ENCODE results near the gene GPC4. TPM values are rescaled to one million over a fixed set of nuclear protein-coding genes. Genes with fewer than 3 reads are reported as not detected.

The GPC4 gene
- total and polyA plus RNA-seq, 2 donors (not counting 1 experiment from before 2014, with no cell fraction given) = 2.8 to 3.4 TPM

GRCh38 chrX:133359466-133359865 is 55.8 kb downstream of the GPC4 start:
- TF ChIP-seq CTCF (conservative IDR thresholded peaks at IDR 0.05 in 1 of 2, IDR thresholded peaks at IDR 0.05 in 1 of 2; ENCODE audit: low read depth in 1 of 2, low read length in 2 of 2) = no peak
- TF ChIP-seq EZH2 (IDR thresholded peaks at IDR 0.05; ENCODE audit: low read length, missing control alignments) = no peak
- Histone ChIP-seq H2AFZ (ENCODE audit: low read length) (no peak overlapping the region), H3K4me3 (replicated peaks in 1 of 4; ENCODE audit: control extremely low read depth in 1 of 4, insufficient read depth in 1 of 4, low read depth in 3 of 4, low read length in 4 of 4) (no peak overlapping the region)

GRCh38 chrX:133353233-133353632 is 62.1 kb downstream of the GPC4 start:
- no peaks in the 10 kb centered on the region for H3K27me3 ChIP-seq (ENCODE audit: control insufficient read depth, insufficient read depth, low read length)
- no peak overlapping the region for H3K4me3 ChIP-seq (replicated peaks in 1 of 4; ENCODE audit: control extremely low read depth in 1 of 4, insufficient read depth in 1 of 4, low read depth in 3 of 4, low read length in 4 of 4)
- no peak overlapping the region for H3K9ac ChIP-seq (ENCODE audit: insufficient read depth, low read length)
- no peak overlapping the region for H3K27ac ChIP-seq (ENCODE audit: insufficient read depth, low read length)
- no peaks in the 10 kb centered on the region for H3K79me2 ChIP-seq (ENCODE audit: control insufficient read depth, insufficient read depth, low read length)
- H2AFZ ChIP-seq (ENCODE audit: low read length) = no peak overlapping the region
- H3K4me2 ChIP-seq (ENCODE audit: extremely low read depth, insufficient read depth, low read length) = no peak overlapping the region
- no peaks in the 10 kb centered on the region for H3K9me3 ChIP-seq (ENCODE audit: control insufficient read depth, insufficient read depth, low read depth, low read length)
- no peaks in the 10 kb centered on the region for H3K4me1 ChIP-seq (ENCODE audit: control insufficient read depth, extremely low read depth, insufficient read depth, low read length)
- TF ChIP-seq EZH2 (IDR thresholded peaks at IDR 0.05; ENCODE audit: low read length, missing control alignments) (no peak), CTCF (conservative IDR thresholded peaks at IDR 0.05 in 1 of 2, IDR thresholded peaks at IDR 0.05 in 1 of 2; ENCODE audit: low read depth in 1 of 2, low read length in 2 of 2) (no peak)
- H3K36me3 ChIP-seq (ENCODE audit: control insufficient read depth, insufficient read depth, low read length) = no peaks in the 10 kb centered on the region
- H4K20me1 ChIP-seq (ENCODE audit: control insufficient read depth, extremely low read depth, insufficient read depth, low read length) = no peaks in the 10 kb centered on the region
- DNase-seq (ENCODE audit: low read depth in 2 of 2) = no peak

More at GRCh38 chrX:133359466-133359865, 55.8 kb downstream of the GPC4 start:
- Histone ChIP-seq H3K79me2 (ENCODE audit: control insufficient read depth, insufficient read depth, low read length) (no peaks in the 10 kb centered on the region), H3K4me2 (ENCODE audit: extremely low read depth, insufficient read depth, low read length) (no peak overlapping the region), H3K27me3 (ENCODE audit: control insufficient read depth, insufficient read depth, low read length) (no peaks in the 10 kb centered on the region), H3K27ac (ENCODE audit: insufficient read depth, low read length) (no peak overlapping the region), H3K9ac (ENCODE audit: insufficient read depth, low read length) (no peak overlapping the region), H4K20me1 (ENCODE audit: control insufficient read depth, extremely low read depth, insufficient read depth, low read length) (no peaks in the 10 kb centered on the region), H3K9me3 (ENCODE audit: control insufficient read depth, insufficient read depth, low read depth, low read length) (no peaks in the 10 kb centered on the region), H3K4me1 (ENCODE audit: control insufficient read depth, extremely low read depth, insufficient read depth, low read length) (no peaks in the 10 kb centered on the region), H3K36me3 (ENCODE audit: control insufficient read depth, insufficient read depth, low read length) (no peaks in the 10 kb centered on the region)
- DNase-seq (ENCODE audit: low read depth in 2 of 2) = no peak

GRCh38 chrX:133350751-133351150 is 64.5 kb downstream of the GPC4 start:
- Histone ChIP-seq H3K4me1 (ENCODE audit: control insufficient read depth, extremely low read depth, insufficient read depth, low read length) (no peaks in the 10 kb centered on the region), H2AFZ (ENCODE audit: low read length) (no peak overlapping the region), H3K27ac (ENCODE audit: insufficient read depth, low read length) (no peak overlapping the region), H3K36me3 (ENCODE audit: control insufficient read depth, insufficient read depth, low read length) (no peaks in the 10 kb centered on the region), H3K9ac (ENCODE audit: insufficient read depth, low read length) (no peak overlapping the region), H3K79me2 (ENCODE audit: control insufficient read depth, insufficient read depth, low read length) (no peaks in the 10 kb centered on the region), H3K27me3 (ENCODE audit: control insufficient read depth, insufficient read depth, low read length) (no peaks in the 10 kb centered on the region), H3K4me3 (replicated peaks in 1 of 4; ENCODE audit: control extremely low read depth in 1 of 4, insufficient read depth in 1 of 4, low read depth in 3 of 4, low read length in 4 of 4) (no peak overlapping the region), H3K9me3 (ENCODE audit: control insufficient read depth, insufficient read depth, low read depth, low read length) (no peaks in the 10 kb centered on the region), H3K4me2 (ENCODE audit: extremely low read depth, insufficient read depth, low read length) (no peak overlapping the region), H4K20me1 (ENCODE audit: control insufficient read depth, extremely low read depth, insufficient read depth, low read length) (no peaks in the 10 kb centered on the region)
- peak in 1 of 2 donors; percentile 25 for DNase-seq (ENCODE audit: low read depth in 2 of 2)
- no peak for TF ChIP-seq CTCF (conservative IDR thresholded peaks at IDR 0.05 in 1 of 2, IDR thresholded peaks at IDR 0.05 in 1 of 2; ENCODE audit: low read depth in 1 of 2, low read length in 2 of 2)
- TF ChIP-seq EZH2 (IDR thresholded peaks at IDR 0.05; ENCODE audit: low read length, missing control alignments) = no peak

All from fibroblast of lung (primary cell).